Keratinocyte (primary cell): ENCODE measurements around the gene PLCL2. TPM values are rescaled to one million over a fixed set of nuclear protein-coding genes. Genes with fewer than 3 reads are reported as not detected.

Experiments
- DNase-seq: peaks from one replicate; pipeline ENCODE4 v3.0.0-alpha.2; 2011; ENCODE audit warnings: low read depth, missing footprints, low spot score
- FAIRE-seq: peaks from 2 replicates; lab custom pipeline; 2011; peaks lifted over from hg19 to GRCh38; lab: Jason Lieb, UNC
- H2AFZ ChIP-seq: 2 replicates; pipeline ENCODE4 v1.6.0; 2012; ENCODE audit warnings: low read length, control low read depth, inconsistent platforms; ENCODE audit not compliant: control insufficient read depth
- H3K27ac ChIP-seq: 2 replicates; pipeline ENCODE4 v1.5.1; 2011; ENCODE audit warnings: low read length; ENCODE audit not compliant: control insufficient read depth, insufficient read depth
- H3K27me3 ChIP-seq: 3 replicates; pipeline ENCODE4 v1.6.0; 2011; ENCODE audit warnings: low read length; ENCODE audit not compliant: control insufficient read depth, insufficient read depth; ENCODE audit errors: extremely low read depth
- H3K36me3 ChIP-seq, 2 experiments: 2 replicates in 1 of 2; 3 replicates in 1 of 2; pipeline ENCODE4 v1.5.1; 2011; ENCODE audit warnings: low read length in 2 of 2, mild to moderate bottlenecking in 1 of 2; ENCODE audit not compliant: control insufficient read depth in 2 of 2, insufficient read depth in 2 of 2; ENCODE audit errors: extremely low read depth in 1 of 2
- H3K4me1 ChIP-seq: 3 replicates; pipeline ENCODE4 v1.5.1; 2011; ENCODE audit warnings: low read length; ENCODE audit not compliant: control insufficient read depth, insufficient read depth; ENCODE audit errors: extremely low read depth
- H3K4me2 ChIP-seq: 3 replicates; pipeline ENCODE4 v1.6.0; 2011; ENCODE audit warnings: low read depth, low read length; ENCODE audit not compliant: control insufficient read depth, insufficient read depth; ENCODE audit errors: extremely low read depth
- H3K4me3 ChIP-seq, 3 experiments: fragments of 200-600 bp in 1 of 3; sonication (generic) in 1 of 3; 2 replicates in 2 of 3; 3 replicates in 1 of 3; pipeline ENCODE4 v1.5.1; 2011 to 2016; ENCODE audit warnings: low read length in 3 of 3, mild to moderate bottlenecking in 3 of 3, control low read depth in 2 of 3, inconsistent platforms in 1 of 3, low read depth in 1 of 3, mixed read lengths in 1 of 3, mixed run types in 1 of 3, moderate library complexity in 1 of 3; ENCODE audit not compliant: control insufficient read depth in 2 of 3, insufficient read depth in 2 of 3; ENCODE audit errors: extremely low read depth in 1 of 3
- H3K79me2 ChIP-seq: 2 replicates; pipeline ENCODE4 v1.6.0; 2012; ENCODE audit warnings: low read length; ENCODE audit not compliant: control insufficient read depth, insufficient read depth
- H3K9ac ChIP-seq: 3 replicates; pipeline ENCODE4 v1.6.0; 2011; ENCODE audit warnings: low read length; ENCODE audit not compliant: control insufficient read depth, insufficient read depth; ENCODE audit errors: extremely low read depth
- H3K9me1 ChIP-seq: 3 replicates; pipeline ENCODE4 v1.6.0; 2011; ENCODE audit warnings: low read length; ENCODE audit not compliant: control insufficient read depth, insufficient read depth; ENCODE audit errors: extremely low read depth
- H3K9me3 ChIP-seq: 2 replicates; pipeline ENCODE4 v1.5.1; 2012; ENCODE audit warnings: low read depth, low read length; ENCODE audit not compliant: control insufficient read depth
- H4K20me1 ChIP-seq: 3 replicates; pipeline ENCODE4 v1.6.0; 2011; ENCODE audit warnings: low read length; ENCODE audit not compliant: control insufficient read depth, insufficient read depth; ENCODE audit errors: extremely low read depth
- CTCF ChIP-seq, 3 experiments: IDR thresholded peaks in 1 of 3; conservative IDR thresholded peaks in 1 of 3; optimal IDR thresholded peaks in 1 of 3; 2 replicates in 2 of 3; 3 replicates in 1 of 3; pipeline versions ENCODE3 to v1.5.1; 2011; ENCODE audit warnings: low read length in 3 of 3, mild to moderate bottlenecking in 3 of 3, moderate library complexity in 2 of 3, control low read depth in 1 of 3, inconsistent platforms in 1 of 3; ENCODE audit not compliant: insufficient read depth in 2 of 3; ENCODE audit errors: extremely low read depth in 1 of 3
- EZH2 ChIP-seq: IDR thresholded peaks from one replicate; pipeline ENCODE4 v1.6.1; 2012; ENCODE audit warnings: inconsistent platforms, mild to moderate bottlenecking, low read length, moderate library complexity
- dilution Hi-C: fragments of 300-500 bp; cut with MboI; formaldehyde crosslinking; loops from one replicate; pipeline ENCODE4 v1.7.0; 2020; ENCODE audit warnings: low sequenced_read_pairs; ENCODE audit not compliant: extremely low pct_ligation_motif_present
- polyA plus RNA-seq, 5 experiments: library from polyadenylated mRNA; depleted of rRNA in 3 of 5; stranded (reverse) in 3 of 5; stranded (forward) in 1 of 5; unstranded in 1 of 5; fragments of >200 nt; gene quantifications; 1 replicate in 1 of 5; 2 replicates in 3 of 5; 3 replicates in 1 of 5; pipeline versions ENCODE4 v1.2.1 to v1.2.3, GENCODE V29; 2011 to 2012; ENCODE audit warnings: missing spikeins in 2 of 5, low read depth in 1 of 5, low replicate concordance in 1 of 5

PLCL2 gene
- polyA plus RNA-seq, 1 donor (not counting 4 experiments of a cell fraction or from before 2014, with no cell fraction given) = 0.20 TPM

- Histone ChIP-seq H3K79me2 (no peaks in the 10 kb centered on the region), H3K9me1 (no peaks in the 10 kb centered on the region), H2AFZ (no peak overlapping the region), H3K4me3 (no peak overlapping the region), H3K27me3 (no peaks in the 10 kb centered on the region), H4K20me1 (no peaks in the 10 kb centered on the region), H3K4me2 (no peak overlapping the region), H3K27ac (no peak overlapping the region), H3K4me1 (no peaks in the 10 kb centered on the region), H3K9ac (no peak overlapping the region), H3K9me3 (no peaks in the 10 kb centered on the region), H3K36me3 (no peaks in the 10 kb centered on the region)
- dilution Hi-C loops = no loop called here
- DNase-seq = no peak
- FAIRE-seq = no peak
- TF ChIP-seq EZH2 (no peak), CTCF (optimal IDR thresholded peaks at IDR 0.05 in 1 of 3, IDR thresholded peaks at IDR 0.05 in 1 of 3, conservative IDR thresholded peaks at IDR 0.05 in 1 of 3; ENCODE audit: extremely low read depth in 1 of 3, insufficient read depth in 2 of 3, low read length in 3 of 3) (no peak)
These were observed 107.4 kb downstream of the PLCL2 start for GRCh38 chr3:16992198-16992597.

GRCh38 chr3:16993227-16993626 lies 108.5 kb downstream of the PLCL2 start:
- Histone ChIP-seq H2AFZ (no peak overlapping the region), H3K9me3 (no peaks in the 10 kb centered on the region), H3K4me1 (no peaks in the 10 kb centered on the region), H3K36me3 (no peaks in the 10 kb centered on the region), H3K79me2 (no peaks in the 10 kb centered on the region), H3K4me3 (no peak overlapping the region), H3K9me1 (no peaks in the 10 kb centered on the region), H3K27ac (no peak overlapping the region), H3K9ac (no peak overlapping the region), H3K27me3 (no peaks in the 10 kb centered on the region), H3K4me2 (no peak overlapping the region), H4K20me1 (no peaks in the 10 kb centered on the region)
- no peak for TF ChIP-seq CTCF (optimal IDR thresholded peaks at IDR 0.05 in 1 of 3, IDR thresholded peaks at IDR 0.05 in 1 of 3, conservative IDR thresholded peaks at IDR 0.05 in 1 of 3; ENCODE audit: extremely low read depth in 1 of 3, insufficient read depth in 2 of 3, low read length in 3 of 3)
- TF ChIP-seq EZH2 = no peak
- FAIRE-seq (no peak), DNase-seq (no peak)
- dilution Hi-C loops = no loop called here
